Common myeloid progenitor, CD34-positive (primary cell): ENCODE results near the gene TAF12.
"Not testable (repeated sequence)": the region's sequence is repeated elsewhere in the genome, so short reads cannot be mapped to it uniquely, and the experiment has no call there.

ENCODE experiments used
- CTCF ChIA-PET: fragments of 350-600 bp; sonication (Branson Sonifier 250); formaldehyde crosslinking; loops from one replicate; lab custom pipeline; 2021; ENCODE audit warnings: antibody characterized with exemption; lab: Charles Lee
- POLR2A ChIA-PET: fragments of 350-600 bp; sonication (Branson Sonifier 250); formaldehyde crosslinking; loops from one replicate; lab custom pipeline; 2021; ENCODE audit warnings: antibody characterized with exemption; lab: Charles Lee
- DNase-seq, 3 donors: peaks; one replicate each; pipeline versions ENCODE4 v3.0.0 to v3.0.0-alpha.2; 2013
- H3K27ac ChIP-seq, 2 experiments: 1 replicate in 1 of 2; 2 replicates in 1 of 2; pipeline ENCODE4 v1.7.0; 2013; ENCODE audit warnings: inconsistent platforms in 2 of 2, low read length in 2 of 2, mild to moderate bottlenecking in 2 of 2, low read depth in 1 of 2, moderate library complexity in 1 of 2; ENCODE audit not compliant: severe bottlenecking in 2 of 2, insufficient read depth in 1 of 2, poor library complexity in 1 of 2
- H3K27me3 ChIP-seq, 5 experiments: replicated peaks in 2 of 5; 1 replicate in 3 of 5; 2 replicates in 2 of 5; pipeline versions ENCODE4 v1.6.1 to v1.7.0; 2013; ENCODE audit warnings: low read length in 4 of 5, mild to moderate bottlenecking in 2 of 5, moderate library complexity in 2 of 5, inconsistent platforms in 1 of 5; ENCODE audit not compliant: insufficient read depth in 5 of 5, control insufficient read depth in 4 of 5
- H3K36me3 ChIP-seq, 4 experiments: 1 replicate in 2 of 4; 2 replicates in 2 of 4; pipeline versions ENCODE4 v1.6.1 to v1.7.0; 2013; ENCODE audit warnings: low read length in 3 of 4, control low read depth in 1 of 4, mild to moderate bottlenecking in 1 of 4; ENCODE audit not compliant: control insufficient read depth in 4 of 4, insufficient read depth in 4 of 4
- H3K4me1 ChIP-seq, 4 experiments: 1 replicate in 3 of 4; 2 replicates in 1 of 4; pipeline versions ENCODE4 v1.6.1 to v1.7.1; 2013; ENCODE audit warnings: low read length in 3 of 4, mild to moderate bottlenecking in 3 of 4, control low read depth in 1 of 4, inconsistent platforms in 1 of 4, moderate library complexity in 1 of 4; ENCODE audit not compliant: control insufficient read depth in 4 of 4, insufficient read depth in 4 of 4; ENCODE audit errors: control extremely low read depth in 1 of 4
- H3K4me3 ChIP-seq, 7 experiments: 1 replicate in 4 of 7; 2 replicates in 3 of 7; pipeline versions ENCODE4 v1.5.1 to v1.7.0; 2013; ENCODE audit warnings: mild to moderate bottlenecking in 7 of 7, low read length in 6 of 7, moderate library complexity in 6 of 7, inconsistent platforms in 2 of 7, low read depth in 2 of 7, control low read depth in 1 of 7; ENCODE audit not compliant: insufficient read depth in 4 of 7, control insufficient read depth in 1 of 7; ENCODE audit errors: extremely low read depth in 1 of 7
- H3K9me3 ChIP-seq, 5 experiments: 1 replicate in 4 of 5; 2 replicates in 1 of 5; pipeline versions ENCODE4 v1.6.1 to v1.7.1; 2013; ENCODE audit warnings: low read length in 4 of 5, mild to moderate bottlenecking in 2 of 5, inconsistent platforms in 1 of 5, low read depth in 1 of 5, moderate library complexity in 1 of 5; ENCODE audit not compliant: control insufficient read depth in 4 of 5, insufficient read depth in 2 of 5; ENCODE audit errors: control extremely low read depth in 1 of 5
- WGBS: methylation state at CpG from one replicate; pipeline ENCODE4 v1.1.5; 2013; ENCODE audit not compliant: insufficient coverage; 5-methylcytosine and 5-hydroxymethylcytosine counted together

The TAF12 gene

GRCh38 chr1:28656335-28656734 is 13.5 kb upstream of the TAF12 start:
- H3K27ac ChIP-seq, result no peak overlapping the region
- WGBS, result 98% methylated on average over 5 of the region's 6 CpGs
- POLR2A ChIA-PET, result no interaction called here
- H3K27me3 ChIP-seq, result no peaks in the 10 kb centered on the region
- no peak for DNase-seq
- no peaks in the 10 kb centered on the region for H3K9me3 ChIP-seq
- H3K36me3 ChIP-seq, result no peaks in the 10 kb centered on the region
- CTCF ChIA-PET, result no interaction called here
- no peak overlapping the region for H3K4me3 ChIP-seq
- no peaks in the 10 kb centered on the region for H3K4me1 ChIP-seq

DNA sequence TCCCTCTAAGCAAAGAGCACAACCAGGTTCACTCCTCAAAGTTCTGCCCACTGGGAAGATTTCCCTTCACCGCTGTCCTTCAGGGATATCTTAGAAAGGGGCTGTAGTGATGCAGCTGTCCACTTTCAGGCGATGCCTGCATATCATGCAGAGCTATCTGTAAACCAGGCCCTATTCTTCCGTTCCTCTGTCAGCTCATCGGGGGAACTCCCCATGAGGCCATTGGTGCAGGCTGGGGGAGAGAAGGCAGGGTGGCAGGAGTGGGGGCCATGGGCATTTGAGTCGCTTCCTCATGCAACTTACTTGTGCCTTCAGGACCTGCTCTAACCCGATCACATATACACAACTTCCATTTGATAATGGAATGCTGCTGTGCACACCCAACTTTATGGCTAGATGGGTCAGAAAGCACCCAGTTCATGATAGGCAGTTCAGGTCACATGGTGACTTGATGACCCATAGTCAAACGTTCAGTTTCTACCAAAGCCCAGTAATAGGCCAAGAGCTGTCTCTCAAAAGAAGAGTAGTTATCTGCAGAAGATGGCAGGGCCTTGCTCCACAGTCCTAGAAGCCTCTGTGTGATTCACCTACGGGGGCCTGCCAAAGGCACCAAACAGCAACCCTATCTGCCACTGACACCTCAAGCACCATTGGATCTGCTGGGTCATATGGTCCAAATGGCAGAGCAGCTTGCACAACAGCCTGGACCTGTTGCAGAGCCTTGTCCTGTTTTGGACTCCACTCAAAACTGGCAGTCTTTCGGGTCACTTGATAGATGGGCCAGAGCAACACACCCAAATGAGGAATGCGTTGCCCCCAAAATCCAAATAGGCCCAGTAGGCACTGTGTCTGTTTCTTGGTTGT is 12.8 kb upstream of the TAF12 start:
- POLR2A ChIA-PET, H3K27me3 ChIP-seq, H3K9me3 ChIP-seq, H3K27ac ChIP-seq, H3K4me1 ChIP-seq, H3K4me3 ChIP-seq, H3K36me3 ChIP-seq: not testable (repeated sequence)
- WGBS, result 92% methylated on average over 8 of the region's 10 CpGs
- CTCF ChIA-PET, result interaction anchor here (0.8 to 2.1 kb wide), 2 partner anchors 9 to 69 kb away, joined by 3 to 5 read pairs; no protein-coding TSS in a partner anchor
- DNase-seq, result peak in 2 of 3 donors; percentile 15 to 45

DNA sequence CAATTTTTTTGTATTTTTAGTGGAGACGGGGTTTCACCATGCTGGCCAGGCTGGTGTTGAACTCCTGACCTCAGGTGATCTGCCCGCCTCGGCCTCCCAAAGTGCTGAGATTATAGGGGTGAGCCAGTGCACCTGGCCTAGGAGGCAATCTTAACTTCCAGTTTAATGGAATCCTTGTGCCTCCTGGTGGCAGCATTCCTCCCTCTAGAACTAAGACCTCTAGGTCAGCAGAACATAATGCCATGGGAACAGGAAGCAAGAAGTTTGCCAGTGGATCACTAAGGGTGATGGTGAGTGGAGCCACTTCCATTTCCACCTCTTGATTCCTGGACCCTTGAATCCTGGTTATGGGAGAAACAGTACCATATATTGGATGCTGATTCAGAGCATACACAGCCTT is 11.0 kb upstream of the TAF12 start:
- H3K4me3 ChIP-seq, H3K27me3 ChIP-seq, POLR2A ChIA-PET, H3K27ac ChIP-seq, H3K9me3 ChIP-seq, H3K36me3 ChIP-seq, H3K4me1 ChIP-seq: not testable (repeated sequence)
- CTCF ChIA-PET, result interaction anchor here (2.1 kb wide), 1 partner anchor 10 kb away, joined by 5 read pairs; no protein-coding TSS in a partner anchor
- WGBS, result 88% methylated on average over 3 of the region's 3 CpGs
- peak; percentile 11 to 28 (median 15) for DNase-seq

DNA sequence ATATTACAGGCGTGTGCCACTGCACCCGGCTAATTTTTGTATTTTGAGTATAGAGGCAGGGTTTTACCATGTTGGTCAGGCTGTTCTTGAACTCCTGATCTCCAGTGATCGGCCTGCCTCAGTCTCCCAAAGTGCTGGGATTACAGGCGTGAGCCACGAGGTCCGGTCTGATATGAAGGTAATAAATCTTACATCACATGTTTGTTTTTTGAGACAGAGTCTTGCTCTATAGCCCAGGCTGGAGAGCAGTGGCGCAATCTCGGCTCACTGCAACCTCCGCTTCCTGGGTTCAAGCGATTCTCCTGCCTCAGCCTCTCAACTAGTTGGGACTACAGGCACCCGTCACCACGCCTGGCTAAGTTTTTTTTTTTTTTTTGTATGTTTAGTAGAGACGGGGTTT is 10.2 kb upstream of the TAF12 start:
- peaks cover 0 to 10% (median 8%) of the 10 kb centered on the region in 4 experiments for H3K4me1 ChIP-seq
- DNase-seq, H3K27me3 ChIP-seq, CTCF ChIA-PET, POLR2A ChIA-PET, H3K27ac ChIP-seq, H3K36me3 ChIP-seq, H3K9me3 ChIP-seq, H3K4me3 ChIP-seq: not testable (repeated sequence)
- WGBS, result 95% methylated on average over 8 of the region's 13 CpGs

GRCh38 chr1:28648474-28649198 is 5.8 kb upstream of the TAF12 start, which contains the start of gene RNU11:
TSS of gene RNU11 (plus strand) at chr1:28648600.
- H3K27ac ChIP-seq, result peak within 1 kb of the TSS; percentile 100
- H3K9me3 ChIP-seq, result no peaks in the 10 kb centered on the region
- no peaks in the 10 kb centered on the region for H3K27me3 ChIP-seq
- H3K4me1 ChIP-seq, result peaks cover 4 to 30% (median 24%) of the 10 kb centered on the region in 4 experiments
- peak; percentile 98 to 99 (median 99) for DNase-seq
- H3K4me3 ChIP-seq, result peak within 1 kb of the TSS; percentile 7 to 79 (median 57)
- CTCF ChIA-PET, result interaction anchor here (1.0 to 1.2 kb wide), 3 partner anchors 13 to 20 kb away, joined by 3 to 4 read pairs (median 3); partner anchors contain the start of gene GMEB1
- POLR2A ChIA-PET, result interaction anchor here (0.5 to 2.1 kb wide), 31 partner anchors 12 to 397 kb away, joined by 3 to 29 read pairs (median 4); partner anchors contain the start of genes EPB41, GMEB1 and YTHDF2
- under 1% methylated on average over 25 of the region's 28 CpGs for WGBS
- no peaks in the 10 kb centered on the region for H3K36me3 ChIP-seq

GRCh38 chr1:28648008-28648473 is 5.2 kb upstream of the TAF12 start:
- DNase-seq, result peak; percentile 96 to 97 (median 96)
- Histone ChIP-seq H3K4me1 (peaks cover 4 to 36% (median 27%) of the 10 kb centered on the region in 4 experiments), H3K36me3 (no peaks in the 10 kb centered on the region), H3K4me3 (peak overlapping the region in 6 of 7 experiments; percentile 23 to 79 (median 58)), H3K27me3 (no peaks in the 10 kb centered on the region), H3K27ac (peak overlapping the region; percentile 100), H3K9me3 (no peaks in the 10 kb centered on the region)
- CTCF ChIA-PET, result interaction anchor here (1.0 to 1.2 kb wide), 2 partner anchors 18 to 20 kb away, joined by 3 read pairs; partner anchors contain the start of gene GMEB1
- POLR2A ChIA-PET, result interaction anchor here (0.5 to 2.1 kb wide), 26 partner anchors 11 to 397 kb away, joined by 3 to 29 read pairs (median 4); partner anchors contain the start of genes EPB41, GMEB1 and YTHDF2
- WGBS, result 6% methylated on average over 11 of the region's 18 CpGs
